ENCODE measurements around the gene SEC61A1.

The SEC61A1 gene

GRCh38 chr3:128060473-128061381 is 8.5 kb downstream of the SEC61A1 start:
- peaks cover 54% of the 10 kb centered on the region for H3K79me2 ChIP-seq (ENCODE audit: low read length)
- no peak overlapping the region for H3K9ac ChIP-seq (ENCODE audit: low read length)
- H3K4me3 ChIP-seq (ENCODE audit: low read length), result no peak overlapping the region
- H3K4me2 ChIP-seq (ENCODE audit: low read length), result no peak overlapping the region
- no peaks in the 10 kb centered on the region for H3K9me3 ChIP-seq (ENCODE audit: insufficient read depth, low read length)
- no peak overlapping the region for H2AFZ ChIP-seq (ENCODE audit: low read depth, low read length)
- no peaks in the 10 kb centered on the region for H3K27me3 ChIP-seq (ENCODE audit: low read depth, low read length)
- no peaks in the 10 kb centered on the region for H3K4me1 ChIP-seq (ENCODE audit: low read length)
- H3K36me3 ChIP-seq (replicated peaks; ENCODE audit: low read depth, low read length), result peaks cover 76% of the 10 kb centered on the region
- peaks cover 31% of the 10 kb centered on the region for H4K20me1 ChIP-seq (ENCODE audit: insufficient read depth, low read length)
- TF ChIP-seq CTCF (IDR thresholded peaks at IDR 0.05; ENCODE audit: low read depth, low read length), result no peak
- TF ChIP-seq EZH2phosphoT487 (IDR thresholded peaks at IDR 0.05; ENCODE audit: low read depth), result no peak
- no peak overlapping the region for H3K27ac ChIP-seq (ENCODE audit: low read length)

- H3K27me3 ChIP-seq (ENCODE audit: low read depth, low read length), result no peaks in the 10 kb centered on the region
- no peak overlapping the region for H3K4me3 ChIP-seq (ENCODE audit: low read length)
- no peaks in the 10 kb centered on the region for H3K4me1 ChIP-seq (ENCODE audit: low read length)
- H3K9me3 ChIP-seq (ENCODE audit: insufficient read depth, low read length), result no peaks in the 10 kb centered on the region
- peaks cover 77% of the 10 kb centered on the region for H3K36me3 ChIP-seq (replicated peaks; ENCODE audit: low read depth, low read length)
- H3K79me2 ChIP-seq (ENCODE audit: low read length), result peaks cover 49% of the 10 kb centered on the region
- no peak overlapping the region for H3K27ac ChIP-seq (ENCODE audit: low read length)
- H2AFZ ChIP-seq (ENCODE audit: low read depth, low read length), result no peak overlapping the region
- H3K9ac ChIP-seq (ENCODE audit: low read length), result no peak overlapping the region
- H3K4me2 ChIP-seq (ENCODE audit: low read length), result no peak overlapping the region
- peaks cover 30% of the 10 kb centered on the region for H4K20me1 ChIP-seq (ENCODE audit: insufficient read depth, low read length)
- TF ChIP-seq EZH2phosphoT487 (IDR thresholded peaks at IDR 0.05; ENCODE audit: low read depth) (no peak), CTCF (IDR thresholded peaks at IDR 0.05; ENCODE audit: low read depth, low read length) (no peak)
Observed at GRCh38 chr3:128062033-128062745, 10.0 kb downstream of the SEC61A1 start.

- TF ChIP-seq EZH2phosphoT487 (IDR thresholded peaks at IDR 0.05; ENCODE audit: low read depth) (no peak), CTCF (IDR thresholded peaks at IDR 0.05; ENCODE audit: low read depth, low read length) (no peak)
- no peaks in the 10 kb centered on the region for H3K4me1 ChIP-seq (ENCODE audit: low read length)
- H3K79me2 ChIP-seq (ENCODE audit: low read length), result peaks cover 39% of the 10 kb centered on the region
- peaks cover 84% of the 10 kb centered on the region for H3K36me3 ChIP-seq (replicated peaks; ENCODE audit: low read depth, low read length)
- H3K27ac ChIP-seq (ENCODE audit: low read length), result no peak overlapping the region
- H2AFZ ChIP-seq (ENCODE audit: low read depth, low read length), result no peak overlapping the region
- H3K9me3 ChIP-seq (ENCODE audit: insufficient read depth, low read length), result no peaks in the 10 kb centered on the region
- H3K4me2 ChIP-seq (ENCODE audit: low read length), result no peak overlapping the region
- no peak overlapping the region for H3K4me3 ChIP-seq (ENCODE audit: low read length)
- H4K20me1 ChIP-seq (ENCODE audit: insufficient read depth, low read length), result peaks cover 34% of the 10 kb centered on the region
- H3K9ac ChIP-seq (ENCODE audit: low read length), result no peak overlapping the region
- no peaks in the 10 kb centered on the region for H3K27me3 ChIP-seq (ENCODE audit: low read depth, low read length)
Observed at GRCh38 chr3:128063865-128064264, 11.6 kb downstream of the SEC61A1 start.

- no peak overlapping the region for H3K4me2 ChIP-seq (ENCODE audit: low read length)
- H3K9me3 ChIP-seq (ENCODE audit: insufficient read depth, low read length), result no peaks in the 10 kb centered on the region
- no peaks in the 10 kb centered on the region for H3K4me1 ChIP-seq (ENCODE audit: low read length)
- H3K36me3 ChIP-seq (replicated peaks; ENCODE audit: low read depth, low read length), result peaks cover 91% of the 10 kb centered on the region
- no peak overlapping the region for H2AFZ ChIP-seq (ENCODE audit: low read depth, low read length)
- H3K79me2 ChIP-seq (ENCODE audit: low read length), result peaks cover 31% of the 10 kb centered on the region
- H4K20me1 ChIP-seq (ENCODE audit: insufficient read depth, low read length), result peaks cover 34% of the 10 kb centered on the region
- H3K4me3 ChIP-seq (ENCODE audit: low read length), result no peak overlapping the region
- H3K9ac ChIP-seq (ENCODE audit: low read length), result no peak overlapping the region
- TF ChIP-seq EZH2phosphoT487 (IDR thresholded peaks at IDR 0.05; ENCODE audit: low read depth) (no peak), CTCF (IDR thresholded peaks at IDR 0.05; ENCODE audit: low read depth, low read length) (no peak)
- H3K27ac ChIP-seq (ENCODE audit: low read length), result no peak overlapping the region
- no peaks in the 10 kb centered on the region for H3K27me3 ChIP-seq (ENCODE audit: low read depth, low read length)
Observed at GRCh38 chr3:128064962-128065361, 12.7 kb downstream of the SEC61A1 start.

Data from OCI-LY3 (cell line).